Sigmoid colon (tissue), 4 donors: ENCODE data around the gene PSEN1.

Experiments used
- EP300 ChIP-seq, 4 donors: sonication (generic); formaldehyde crosslinking; IDR thresholded peaks; one replicate each; pipeline ENCODE4 v1.6.1; 2017; ENCODE audit warnings: antibody characterized with exemption in 4 of 4
- POLR2A ChIP-seq, 2 donors: fragments of 450-650 bp; IDR thresholded peaks; one replicate each; pipeline ENCODE4 v1.6.1; 2016; ENCODE audit warnings: antibody characterized with exemption in 2 of 2, mild to moderate bottlenecking in 2 of 2, moderate library complexity in 2 of 2
- POLR2AphosphoS5 ChIP-seq, 4 donors: sonication (generic); formaldehyde crosslinking; IDR thresholded peaks; one replicate each; pipeline ENCODE4 v1.6.1; 2017; ENCODE audit warnings: antibody characterized with exemption in 4 of 4
- TF ChIP-seq, protein P1 (sequence below), 4 experiments: fragments of 450-650 bp in 3 of 4; fragments of 200-600 bp in 1 of 4; IDR thresholded peaks; one replicate each; pipeline ENCODE4 v1.5.1; 2016 to 2019; ENCODE audit warnings: antibody characterized with exemption in 4 of 4, mild to moderate bottlenecking in 3 of 4, moderate library complexity in 2 of 4

GRCh38 chr14:73262427-73263183 is 126.3 kb downstream of the PSEN1 start:
- TF ChIP-seq, protein P1, sequence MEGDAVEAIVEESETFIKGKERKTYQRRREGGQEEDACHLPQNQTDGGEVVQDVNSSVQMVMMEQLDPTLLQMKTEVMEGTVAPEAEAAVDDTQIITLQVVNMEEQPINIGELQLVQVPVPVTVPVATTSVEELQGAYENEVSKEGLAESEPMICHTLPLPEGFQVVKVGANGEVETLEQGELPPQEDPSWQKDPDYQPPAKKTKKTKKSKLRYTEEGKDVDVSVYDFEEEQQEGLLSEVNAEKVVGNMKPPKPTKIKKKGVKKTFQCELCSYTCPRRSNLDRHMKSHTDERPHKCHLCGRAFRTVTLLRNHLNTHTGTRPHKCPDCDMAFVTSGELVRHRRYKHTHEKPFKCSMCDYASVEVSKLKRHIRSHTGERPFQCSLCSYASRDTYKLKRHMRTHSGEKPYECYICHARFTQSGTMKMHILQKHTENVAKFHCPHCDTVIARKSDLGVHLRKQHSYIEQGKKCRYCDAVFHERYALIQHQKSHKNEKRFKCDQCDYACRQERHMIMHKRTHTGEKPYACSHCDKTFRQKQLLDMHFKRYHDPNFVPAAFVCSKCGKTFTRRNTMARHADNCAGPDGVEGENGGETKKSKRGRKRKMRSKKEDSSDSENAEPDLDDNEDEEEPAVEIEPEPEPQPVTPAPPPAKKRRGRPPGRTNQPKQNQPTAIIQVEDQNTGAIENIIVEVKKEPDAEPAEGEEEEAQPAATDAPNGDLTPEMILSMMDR (IDR thresholded peaks at IDR 0.05): no peak
- TF ChIP-seq POLR2AphosphoS5 (IDR thresholded peaks at IDR 0.05): no peak
- no peak for TF ChIP-seq EP300 (IDR thresholded peaks at IDR 0.05)
- no peak for TF ChIP-seq POLR2A (IDR thresholded peaks at IDR 0.05)
